ENCODE measurements around the gene PDE6H.

PDE6H gene

DNA sequence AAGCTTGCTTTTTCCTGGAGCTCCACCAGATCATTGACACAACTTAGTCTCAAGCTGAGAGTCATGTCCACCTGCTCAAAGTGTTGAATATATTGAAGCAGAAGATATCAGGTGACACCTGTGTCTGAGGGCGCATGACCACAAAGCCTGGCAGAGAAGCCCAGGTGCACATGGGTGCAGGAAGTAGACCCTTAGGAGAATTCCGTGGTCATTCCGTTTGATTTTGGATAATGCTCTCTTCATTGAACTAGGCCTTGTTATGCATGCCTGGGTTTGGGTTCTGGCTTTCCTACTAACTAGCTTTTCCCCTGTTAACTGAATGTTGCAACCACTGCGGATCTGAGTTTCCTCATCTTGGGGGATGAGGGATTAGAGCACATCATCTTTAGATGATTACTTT, 18.6 kb upstream of the PDE6H start:
- ATAC-seq (ENCODE audit: insufficient read depth, low read depth) (peak; percentile 27), DNase-seq (peak; percentile 65)
- Histone ChIP-seq H3K27me3 (ENCODE audit: insufficient read depth, low read length, poor library complexity) (no peaks in the 10 kb centered on the region), H3K9me3 (ENCODE audit: insufficient read depth, low read length, severe bottlenecking) (no peaks in the 10 kb centered on the region), H3K27ac (ENCODE audit: low read length) (peak overlapping the region; percentile 95), H3K9ac (ENCODE audit: low read depth, low read length) (peak overlapping the region; percentile 41), H3K36me3 (ENCODE audit: insufficient read depth, low read length) (peaks cover 69% of the 10 kb centered on the region), H2AFZ (ENCODE audit: low read depth, low read length) (no peak overlapping the region), H3K4me1 (ENCODE audit: insufficient read depth, low read length) (peaks cover 100% of the 10 kb centered on the region), H3K79me2 (ENCODE audit: insufficient read depth, low read length) (peaks cover 100% of the 10 kb centered on the region), H3K4me3 (ENCODE audit: low read depth in 1 of 2, low read length in 2 of 2) (peak overlapping the region in 1 of 2 experiments; percentile 45; a peak in 2 of 4 replicates), H4K20me1 (ENCODE audit: insufficient read depth, low read length) (peaks cover 38% of the 10 kb centered on the region), H3K4me2 (ENCODE audit: insufficient read depth, low read length) (peak overlapping the region; percentile 89)
- TF ChIP-seq, protein P1, sequence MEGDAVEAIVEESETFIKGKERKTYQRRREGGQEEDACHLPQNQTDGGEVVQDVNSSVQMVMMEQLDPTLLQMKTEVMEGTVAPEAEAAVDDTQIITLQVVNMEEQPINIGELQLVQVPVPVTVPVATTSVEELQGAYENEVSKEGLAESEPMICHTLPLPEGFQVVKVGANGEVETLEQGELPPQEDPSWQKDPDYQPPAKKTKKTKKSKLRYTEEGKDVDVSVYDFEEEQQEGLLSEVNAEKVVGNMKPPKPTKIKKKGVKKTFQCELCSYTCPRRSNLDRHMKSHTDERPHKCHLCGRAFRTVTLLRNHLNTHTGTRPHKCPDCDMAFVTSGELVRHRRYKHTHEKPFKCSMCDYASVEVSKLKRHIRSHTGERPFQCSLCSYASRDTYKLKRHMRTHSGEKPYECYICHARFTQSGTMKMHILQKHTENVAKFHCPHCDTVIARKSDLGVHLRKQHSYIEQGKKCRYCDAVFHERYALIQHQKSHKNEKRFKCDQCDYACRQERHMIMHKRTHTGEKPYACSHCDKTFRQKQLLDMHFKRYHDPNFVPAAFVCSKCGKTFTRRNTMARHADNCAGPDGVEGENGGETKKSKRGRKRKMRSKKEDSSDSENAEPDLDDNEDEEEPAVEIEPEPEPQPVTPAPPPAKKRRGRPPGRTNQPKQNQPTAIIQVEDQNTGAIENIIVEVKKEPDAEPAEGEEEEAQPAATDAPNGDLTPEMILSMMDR (IDR thresholded peaks at IDR 0.05; ENCODE audit: borderline replicate concordance, extremely low read depth, low read length, poor library complexity, severe bottlenecking) = no peak
- no peak for TF ChIP-seq EZH2 (IDR thresholded peaks at IDR 0.05; ENCODE audit: borderline replicate concordance, low read depth, low read length, severe bottlenecking)

DNA sequence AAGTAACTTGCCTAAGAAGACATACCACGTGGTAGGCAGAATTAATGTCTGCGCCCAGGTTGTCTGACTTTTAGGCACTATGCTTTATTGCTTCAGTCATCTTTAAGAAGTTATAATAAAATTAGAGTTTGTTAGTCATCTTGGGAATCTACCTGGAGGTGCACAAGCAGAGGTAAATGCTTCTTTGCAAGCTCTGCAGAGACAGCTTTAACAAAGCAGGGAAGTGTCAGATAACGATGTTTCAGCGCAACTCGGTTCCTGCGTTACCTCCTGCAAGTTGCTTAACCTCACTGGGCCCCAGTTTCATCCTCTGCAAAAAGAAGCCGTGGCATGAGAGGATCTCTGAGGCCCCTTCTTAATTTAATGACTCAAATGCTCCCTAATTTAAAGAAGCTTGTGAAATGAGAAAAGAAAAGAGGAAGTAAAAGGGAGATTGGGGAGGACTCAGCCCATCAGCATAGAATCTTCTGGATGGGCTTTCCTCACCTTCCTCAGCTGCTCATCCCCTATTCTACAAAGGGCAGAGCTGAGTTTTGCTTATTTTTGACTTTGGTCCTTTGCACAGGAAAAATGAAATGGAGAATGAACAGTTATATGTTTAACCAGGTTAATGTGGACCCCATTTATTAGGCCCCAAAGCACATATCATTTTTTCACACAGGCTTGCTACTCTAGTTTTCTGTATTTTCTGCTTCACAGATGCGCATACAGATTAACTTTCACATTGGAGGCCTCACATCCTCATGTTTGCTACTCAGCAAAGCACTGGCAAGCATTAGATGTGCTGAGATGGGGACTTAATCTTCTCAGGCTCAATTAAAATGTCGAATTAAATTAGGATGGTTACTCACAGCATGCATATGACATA, 16.6 kb upstream of the PDE6H start:
- H2AFZ ChIP-seq (ENCODE audit: low read depth, low read length) = no peak overlapping the region
- H3K27ac ChIP-seq (ENCODE audit: low read length) = peak overlapping the region; percentile 87
- DNase-seq = peak; percentile 48
- H3K79me2 ChIP-seq (ENCODE audit: insufficient read depth, low read length) = peaks cover 100% of the 10 kb centered on the region
- H3K4me3 ChIP-seq (ENCODE audit: low read depth in 1 of 2, low read length in 2 of 2) = peak overlapping the region in 1 of 2 experiments; percentile 77; a peak in 2 of 4 replicates
- H3K9me3 ChIP-seq (ENCODE audit: insufficient read depth, low read length, severe bottlenecking) = no peaks in the 10 kb centered on the region
- H4K20me1 ChIP-seq (ENCODE audit: insufficient read depth, low read length) = peaks cover 41% of the 10 kb centered on the region
- H3K4me1 ChIP-seq (ENCODE audit: insufficient read depth, low read length) = peaks cover 89% of the 10 kb centered on the region
- peaks cover 58% of the 10 kb centered on the region for H3K36me3 ChIP-seq (ENCODE audit: insufficient read depth, low read length)
- TF ChIP-seq EZH2 (IDR thresholded peaks at IDR 0.05; ENCODE audit: borderline replicate concordance, low read depth, low read length, severe bottlenecking) = no peak
- TF ChIP-seq, protein P1 (IDR thresholded peaks at IDR 0.05; ENCODE audit: borderline replicate concordance, extremely low read depth, low read length, poor library complexity, severe bottlenecking) = no peak
- H3K9ac ChIP-seq (ENCODE audit: low read depth, low read length) = peak overlapping the region; percentile 78
- no peaks in the 10 kb centered on the region for H3K27me3 ChIP-seq (ENCODE audit: insufficient read depth, low read length, poor library complexity)
- no peak for ATAC-seq (ENCODE audit: insufficient read depth, low read depth)
- H3K4me2 ChIP-seq (ENCODE audit: insufficient read depth, low read length) = peak overlapping the region; percentile 89

DNA sequence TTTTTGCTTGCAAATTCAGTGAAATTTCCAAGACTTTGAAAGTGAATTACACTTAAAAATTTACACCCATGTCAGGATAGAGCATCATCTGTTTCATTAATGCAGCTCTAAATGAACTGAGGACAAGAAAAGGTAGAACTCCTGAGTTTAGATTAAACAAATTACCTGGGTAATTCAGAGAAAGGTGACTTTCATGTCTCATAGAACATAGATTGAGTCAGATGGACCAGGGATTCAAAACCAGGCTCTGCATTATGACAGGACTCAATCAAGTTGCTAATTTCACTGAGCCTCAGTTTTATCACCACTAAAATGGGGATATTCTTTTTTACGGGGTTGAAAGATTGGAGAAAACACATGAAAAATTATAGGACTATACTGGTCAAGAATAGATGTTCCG, 15.9 kb upstream of the PDE6H start:
- ATAC-seq (ENCODE audit: insufficient read depth, low read depth) (no peak), DNase-seq (no peak)
- H3K9ac ChIP-seq (ENCODE audit: low read depth, low read length) = peak overlapping the region; percentile 78
- H3K27ac ChIP-seq (ENCODE audit: low read length) = peak overlapping the region; percentile 87
- H3K4me3 ChIP-seq (ENCODE audit: low read depth in 1 of 2, low read length in 2 of 2) = peak overlapping the region in 1 of 2 experiments; percentile 77; a peak in 2 of 4 replicates
- peaks cover 87% of the 10 kb centered on the region for H3K4me1 ChIP-seq (ENCODE audit: insufficient read depth, low read length)
- H3K79me2 ChIP-seq (ENCODE audit: insufficient read depth, low read length) = peaks cover 99% of the 10 kb centered on the region
- peaks cover 52% of the 10 kb centered on the region for H3K36me3 ChIP-seq (ENCODE audit: insufficient read depth, low read length)
- peaks cover 41% of the 10 kb centered on the region for H4K20me1 ChIP-seq (ENCODE audit: insufficient read depth, low read length)
- H3K27me3 ChIP-seq (ENCODE audit: insufficient read depth, low read length, poor library complexity) = no peaks in the 10 kb centered on the region
- no peaks in the 10 kb centered on the region for H3K9me3 ChIP-seq (ENCODE audit: insufficient read depth, low read length, severe bottlenecking)
- peak overlapping the region; percentile 89 for H3K4me2 ChIP-seq (ENCODE audit: insufficient read depth, low read length)
- H2AFZ ChIP-seq (ENCODE audit: low read depth, low read length) = no peak overlapping the region
- TF ChIP-seq EZH2 (IDR thresholded peaks at IDR 0.05; ENCODE audit: borderline replicate concordance, low read depth, low read length, severe bottlenecking) = no peak
- TF ChIP-seq, protein P1 (IDR thresholded peaks at IDR 0.05; ENCODE audit: borderline replicate concordance, extremely low read depth, low read length, poor library complexity, severe bottlenecking) = no peak

Data from DND-41 (cell line).